Islet of Langerhans (tissue), 1 donor: ENCODE results near the gene BCO1.
"Not testable (repeated sequence)": the region's sequence is repeated elsewhere in the genome, so short reads cannot be mapped to it uniquely, and the experiment has no call there.

Experiments used
- FAIRE-seq: peaks from one replicate; lab custom pipeline; 2011; peaks lifted over from hg19 to GRCh38; lab: Jason Lieb, UNC

BCO1 gene, protein sequence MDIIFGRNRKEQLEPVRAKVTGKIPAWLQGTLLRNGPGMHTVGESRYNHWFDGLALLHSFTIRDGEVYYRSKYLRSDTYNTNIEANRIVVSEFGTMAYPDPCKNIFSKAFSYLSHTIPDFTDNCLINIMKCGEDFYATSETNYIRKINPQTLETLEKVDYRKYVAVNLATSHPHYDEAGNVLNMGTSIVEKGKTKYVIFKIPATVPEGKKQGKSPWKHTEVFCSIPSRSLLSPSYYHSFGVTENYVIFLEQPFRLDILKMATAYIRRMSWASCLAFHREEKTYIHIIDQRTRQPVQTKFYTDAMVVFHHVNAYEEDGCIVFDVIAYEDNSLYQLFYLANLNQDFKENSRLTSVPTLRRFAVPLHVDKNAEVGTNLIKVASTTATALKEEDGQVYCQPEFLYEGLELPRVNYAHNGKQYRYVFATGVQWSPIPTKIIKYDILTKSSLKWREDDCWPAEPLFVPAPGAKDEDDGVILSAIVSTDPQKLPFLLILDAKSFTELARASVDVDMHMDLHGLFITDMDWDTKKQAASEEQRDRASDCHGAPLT

DNA sequence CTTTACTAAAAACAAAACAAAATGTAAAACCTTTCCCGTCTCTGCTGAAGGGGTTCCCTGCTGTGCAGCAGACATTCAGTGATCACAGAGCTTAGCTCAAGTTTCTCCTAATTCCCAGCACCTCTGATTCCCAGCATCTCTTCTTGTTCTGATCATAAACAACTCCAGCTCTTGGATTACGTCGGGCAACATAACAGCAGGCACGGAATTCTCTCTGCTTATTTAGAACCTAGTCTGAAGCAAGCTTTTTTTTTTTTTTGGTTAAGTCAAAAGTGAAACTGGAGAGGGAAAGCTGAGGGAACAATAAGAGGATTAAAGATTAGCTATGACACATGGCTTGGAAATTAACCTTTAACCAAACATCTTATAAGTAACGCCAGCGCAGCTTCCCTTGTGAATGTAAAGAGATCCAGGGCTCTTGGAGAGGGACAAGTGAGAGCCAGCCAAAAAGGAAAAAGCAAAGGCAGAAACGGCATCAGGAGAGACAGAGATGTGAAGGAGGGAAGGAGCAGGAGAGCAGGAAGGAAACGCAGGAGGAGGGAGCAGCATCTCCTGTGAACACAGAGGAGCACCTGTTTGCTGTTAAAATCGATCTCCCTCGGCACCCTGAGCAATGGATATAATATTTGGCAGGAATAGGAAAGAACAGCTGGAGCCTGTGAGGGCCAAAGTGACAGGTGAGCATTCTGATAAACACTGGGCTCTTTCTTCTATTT is at the start of gene BCO1:
Gene BCO1 (plus strand): TSS at position 394 of the 716 bp plus-strand sequence. CDS start 220 bp downstream, at position 614.
- FAIRE-seq, result no peak

GRCh38 chr16:81189100-81189664 is 49.3 kb upstream of the BCO1 start:
- FAIRE-seq, result no peak

DNA sequence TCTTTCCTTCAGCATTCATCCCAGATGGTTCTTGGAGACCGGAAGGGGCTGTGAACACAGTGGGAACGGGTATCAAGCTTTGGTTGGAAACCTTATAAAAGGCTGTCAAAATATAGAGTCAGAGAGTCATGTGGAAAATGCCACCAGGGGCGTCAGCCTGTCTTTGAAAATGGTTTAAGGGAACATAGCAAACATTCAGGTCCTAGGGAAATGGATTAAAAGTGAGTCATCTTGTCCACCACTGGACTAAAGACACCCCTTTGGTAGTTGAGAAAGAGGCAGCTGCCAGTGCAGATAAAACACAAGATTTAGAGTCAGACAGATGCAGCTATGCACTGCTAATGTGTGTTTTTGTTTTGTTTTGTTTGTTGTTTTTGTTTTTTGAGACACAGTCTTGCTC is 47.8 kb upstream of the BCO1 start:
- FAIRE-seq, result no peak

DNA sequence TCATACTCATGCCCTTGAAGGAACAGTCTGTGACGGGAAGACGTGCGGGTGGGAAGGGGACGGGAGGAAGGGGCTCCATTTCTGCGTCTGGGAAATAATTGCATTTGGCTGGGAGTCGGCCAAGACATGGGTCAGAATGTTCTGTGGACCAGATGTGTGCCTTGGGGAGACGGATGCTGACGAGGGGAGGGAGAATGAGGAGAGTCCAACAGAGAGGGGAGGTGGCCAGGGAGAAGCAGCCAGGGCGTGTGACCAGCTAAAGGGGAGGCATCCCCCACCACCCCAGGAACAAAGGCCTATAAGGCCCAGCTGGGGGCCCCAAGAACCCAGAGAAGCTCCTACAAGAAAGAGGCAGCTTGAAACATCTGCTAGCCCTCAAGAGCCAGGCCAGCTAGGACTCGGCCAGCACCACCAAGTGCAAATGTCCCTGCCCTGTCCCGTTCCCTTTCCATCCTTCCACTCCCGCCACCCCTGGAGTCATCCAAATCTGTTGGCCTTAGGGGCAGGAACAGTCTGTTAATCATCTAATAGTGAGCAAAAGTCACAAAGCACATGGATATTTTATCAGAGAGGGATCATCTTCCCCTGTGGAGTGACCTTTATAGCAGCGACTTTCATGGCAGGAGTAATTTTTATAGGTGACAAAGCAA is 42.5 kb upstream of the BCO1 start:
- no peak for FAIRE-seq

GRCh38 chr16:81198635-81199034 is 39.9 kb upstream of the BCO1 start:
- FAIRE-seq, result no peak

DNA sequence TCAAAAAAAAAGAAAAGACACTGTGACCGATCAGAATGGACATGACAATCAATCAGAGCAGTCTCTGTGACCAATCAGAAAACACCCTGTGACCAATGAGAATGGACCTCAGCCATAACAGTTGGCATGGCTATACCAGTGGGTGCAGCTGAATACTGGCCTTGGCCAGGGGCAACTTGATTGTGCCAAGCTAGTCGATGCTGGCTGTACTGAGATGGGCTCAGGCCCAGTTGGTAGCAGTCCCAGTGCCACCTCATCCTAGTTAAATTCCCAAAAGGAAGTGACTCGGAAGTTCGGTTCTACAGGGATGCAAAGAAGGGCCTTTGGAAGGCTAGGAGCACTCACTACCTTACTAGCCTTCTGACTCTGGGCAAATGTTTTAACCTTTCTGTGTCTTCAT is 37.2 kb upstream of the BCO1 start:
- no peak for FAIRE-seq

GRCh38 chr16:81204798-81205680 is 33.5 kb upstream of the BCO1 start:
- no peak for FAIRE-seq

DNA sequence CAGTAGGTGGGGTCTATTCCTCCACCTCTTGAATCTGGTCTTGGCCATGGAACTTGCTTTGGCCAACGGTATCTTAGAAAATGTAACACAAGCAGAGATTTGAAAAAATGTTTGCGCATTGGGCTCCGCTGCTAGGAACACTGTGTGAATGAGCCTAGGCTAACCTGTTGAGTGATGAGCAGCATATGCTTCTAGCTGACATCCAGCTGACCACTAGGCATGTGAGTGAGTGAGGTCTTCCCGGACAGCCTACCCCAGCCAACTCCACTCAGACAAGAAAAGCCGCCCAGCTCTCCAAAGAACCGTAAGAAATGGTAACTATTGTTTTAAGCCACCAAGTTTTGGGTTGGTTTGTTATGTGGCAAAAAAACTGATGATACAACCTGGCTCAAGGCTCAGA is 31.4 kb upstream of the BCO1 start:
- no peak for FAIRE-seq

DNA sequence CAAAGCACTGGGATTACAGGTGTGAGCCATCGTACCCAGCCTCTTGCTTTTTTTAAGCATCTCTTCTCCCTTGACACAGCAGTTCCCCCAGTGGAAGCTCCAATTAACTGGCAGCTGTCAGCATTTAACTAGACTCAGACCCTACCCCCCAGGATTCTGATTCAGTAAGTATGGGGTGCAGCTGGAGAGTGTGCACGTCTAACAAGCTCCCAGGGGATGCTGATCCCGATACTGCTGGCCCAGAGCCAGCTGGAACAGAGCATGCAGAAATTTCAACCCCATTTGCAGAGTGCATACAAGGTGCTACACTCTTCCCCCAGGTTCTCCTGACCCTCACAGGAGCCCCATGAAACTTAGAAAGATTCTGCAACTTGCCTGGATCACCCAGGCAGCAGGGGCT is 27.7 kb upstream of the BCO1 start:
- no peak for FAIRE-seq

- no peak for FAIRE-seq
Measured at GRCh38 chr16:81212830-81213465, 25.5 kb upstream of the BCO1 start.

- FAIRE-seq, result no peak
Measured at GRCh38 chr16:81214745-81215166, 23.7 kb upstream of the BCO1 start.

GRCh38 chr16:81216114-81216513 is 22.4 kb upstream of the BCO1 start:
- FAIRE-seq, result no peak

DNA sequence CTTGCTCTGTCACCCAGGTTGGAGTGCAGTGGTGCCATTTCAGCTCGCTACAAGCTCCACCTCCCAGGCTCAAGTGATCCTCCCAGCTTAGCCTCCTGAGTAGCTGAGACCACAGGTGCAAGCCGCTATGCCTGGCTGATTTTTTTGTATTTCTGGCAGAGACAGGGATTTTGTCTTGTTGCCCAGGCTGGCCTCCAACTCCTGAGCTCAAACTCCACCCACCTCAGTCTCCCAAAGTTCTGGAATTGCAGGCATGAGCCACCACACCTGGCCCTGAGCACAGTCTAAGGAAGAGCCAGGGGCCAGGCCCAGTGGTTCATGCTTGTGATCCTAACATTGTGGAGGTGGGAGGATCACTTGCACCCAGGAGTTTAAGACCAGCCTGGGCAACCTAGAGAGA is 21.8 kb upstream of the BCO1 start:
- FAIRE-seq, result no peak

GRCh38 chr16:81219151-81219550 is 19.3 kb upstream of the BCO1 start:
- FAIRE-seq, result no peak

- FAIRE-seq, result no peak
Measured at GRCh38 chr16:81220349-81220748, 18.1 kb upstream of the BCO1 start.

- no peak for FAIRE-seq
Measured at GRCh38 chr16:81221731-81222130, 16.8 kb upstream of the BCO1 start.

DNA sequence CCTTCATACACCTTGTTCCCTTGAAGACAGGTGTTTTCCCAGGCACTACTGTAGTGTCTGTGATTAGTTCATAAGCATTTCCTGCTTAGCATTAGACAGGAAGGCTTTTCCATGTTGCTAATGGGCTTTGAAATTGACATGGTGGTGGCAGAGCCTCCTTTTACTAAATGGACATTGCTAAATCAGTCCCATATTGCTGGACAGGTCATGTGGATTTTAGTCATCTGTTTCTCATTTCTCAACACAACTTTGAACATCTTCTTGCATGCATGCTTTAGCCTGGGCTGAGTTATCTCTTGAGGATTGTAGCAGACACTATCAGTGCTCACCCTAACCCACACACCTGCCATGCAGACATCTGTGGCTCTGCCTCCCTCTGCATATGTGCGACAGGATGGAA is 13.7 kb upstream of the BCO1 start:
- FAIRE-seq, result no peak

DNA sequence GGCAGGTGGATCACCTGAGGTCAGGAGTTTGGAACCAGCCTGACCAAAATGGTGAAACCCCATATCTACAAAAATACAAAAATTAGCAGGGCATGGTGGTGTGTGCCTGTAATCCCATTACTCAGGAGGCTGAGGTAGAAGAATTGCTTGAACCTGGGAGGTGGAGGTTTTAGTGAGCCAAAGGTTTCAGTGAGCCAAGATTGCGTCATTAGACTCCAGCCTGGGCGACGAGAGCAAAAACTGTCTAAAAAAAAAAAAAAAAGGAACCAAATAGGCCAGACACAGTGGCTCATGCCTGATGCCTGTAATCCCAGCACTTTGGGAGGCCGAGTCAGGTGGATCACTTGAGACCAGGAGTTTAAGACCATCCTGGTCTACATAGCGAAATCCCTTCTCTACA is 12.8 kb upstream of the BCO1 start:
- not testable (repeated sequence) for FAIRE-seq

- no peak for FAIRE-seq
Measured at GRCh38 chr16:81227785-81228184, 10.7 kb upstream of the BCO1 start.

- FAIRE-seq, result no peak
Measured at GRCh38 chr16:81229811-81230210, 8.7 kb upstream of the BCO1 start.

DNA sequence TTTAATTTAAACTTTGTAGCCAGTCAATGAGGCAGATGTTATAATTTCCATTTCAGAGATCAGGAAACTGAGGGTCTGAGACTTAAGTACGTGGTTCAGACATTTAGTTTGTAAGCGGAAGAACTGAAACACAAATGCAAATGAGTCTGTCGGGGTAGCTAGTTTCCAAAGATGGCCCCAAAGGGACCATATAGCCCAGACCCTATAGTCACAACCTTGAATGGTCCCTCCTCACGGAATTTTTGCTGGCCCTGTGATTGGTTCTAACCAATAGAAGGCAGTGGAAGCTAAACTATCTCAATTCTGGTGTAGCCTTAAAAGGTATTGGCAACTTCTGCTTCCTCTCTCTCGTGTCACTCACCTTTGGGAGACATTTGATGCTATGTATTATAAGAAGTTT is 7.5 kb upstream of the BCO1 start:
- no peak for FAIRE-seq
